GM12873 (cell line): ENCODE results near the gene ARID2.

ENCODE experiments used
- CTCF ChIP-seq: IDR thresholded peaks from 2 replicates; pipeline ENCODE4 v1.5.1; 2012; ENCODE audit warnings: low read depth, mild to moderate bottlenecking, moderate library complexity, low read length, control low read depth; ENCODE audit not compliant: insufficient read depth; ENCODE audit errors: missing control alignments

Gene ARID2

GRCh38 chr12:45737638-45738037 is 8.1 kb downstream of the ARID2 start:
- no peak for TF ChIP-seq CTCF

DNA sequence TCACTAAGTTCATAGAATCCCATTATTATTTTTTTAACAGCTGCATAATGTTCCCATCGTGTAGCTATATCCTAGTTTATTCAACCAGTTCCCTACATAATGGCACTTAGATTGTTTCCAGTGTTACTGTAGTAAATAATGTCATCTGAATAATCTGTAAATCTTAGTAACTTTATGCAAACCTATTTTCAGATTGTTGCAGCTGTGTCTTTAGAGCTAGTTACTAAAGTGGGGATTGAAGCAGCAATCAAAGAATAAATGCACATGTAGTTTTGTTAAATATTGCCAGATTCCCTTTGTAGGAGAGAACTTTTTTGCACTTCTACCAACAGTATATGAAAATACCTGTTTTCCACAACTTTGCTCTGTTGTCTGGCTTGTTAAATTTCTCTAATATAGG is 13.1 kb downstream of the ARID2 start:
- TF ChIP-seq CTCF = no peak

DNA sequence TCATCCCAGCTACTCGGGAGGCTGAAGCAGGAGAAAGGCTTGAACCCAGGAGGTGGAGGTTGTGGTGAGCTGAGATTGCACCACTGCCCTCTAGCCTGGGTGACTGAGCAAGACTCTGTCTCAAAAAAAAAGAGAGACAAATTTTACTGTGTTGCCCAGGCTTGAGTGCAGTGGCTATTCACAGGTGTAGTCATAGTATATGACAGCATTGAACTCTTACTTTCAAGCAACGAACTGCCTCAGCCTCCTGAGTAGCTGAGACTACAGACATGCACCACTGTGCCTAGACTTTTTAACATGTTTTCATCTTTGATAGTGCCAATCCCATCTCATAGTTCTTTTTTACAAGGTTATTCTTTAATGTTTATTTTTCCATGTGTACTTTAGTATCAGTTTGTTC is 13.7 kb downstream of the ARID2 start:
- TF ChIP-seq CTCF = no peak

DNA sequence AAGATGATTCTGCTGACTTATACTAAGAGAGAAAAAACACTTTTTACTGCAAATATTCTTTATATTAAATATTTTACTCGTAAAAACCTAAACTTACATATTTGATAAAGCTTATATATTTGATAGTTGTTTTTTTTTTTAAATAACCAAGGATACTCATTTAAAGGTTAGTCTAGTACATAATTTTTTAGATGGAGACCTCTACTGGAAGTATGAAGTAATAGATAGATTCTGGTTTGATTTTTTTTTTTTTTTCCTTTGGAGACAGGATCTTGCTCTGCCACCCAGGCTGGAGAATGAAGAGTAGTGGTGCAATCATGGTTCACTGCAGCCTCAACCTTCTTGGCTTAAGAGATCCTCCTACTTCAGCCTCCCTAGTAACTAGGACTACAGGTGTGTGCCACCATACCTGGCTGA is 16.4 kb downstream of the ARID2 start:
- peak; percentile 25 for TF ChIP-seq CTCF

GRCh38 chr12:45756666-45757065 is 27.2 kb downstream of the ARID2 start:
- no peak for TF ChIP-seq CTCF

GRCh38 chr12:45757172-45757571 is 27.7 kb downstream of the ARID2 start:
- no peak for TF ChIP-seq CTCF

DNA sequence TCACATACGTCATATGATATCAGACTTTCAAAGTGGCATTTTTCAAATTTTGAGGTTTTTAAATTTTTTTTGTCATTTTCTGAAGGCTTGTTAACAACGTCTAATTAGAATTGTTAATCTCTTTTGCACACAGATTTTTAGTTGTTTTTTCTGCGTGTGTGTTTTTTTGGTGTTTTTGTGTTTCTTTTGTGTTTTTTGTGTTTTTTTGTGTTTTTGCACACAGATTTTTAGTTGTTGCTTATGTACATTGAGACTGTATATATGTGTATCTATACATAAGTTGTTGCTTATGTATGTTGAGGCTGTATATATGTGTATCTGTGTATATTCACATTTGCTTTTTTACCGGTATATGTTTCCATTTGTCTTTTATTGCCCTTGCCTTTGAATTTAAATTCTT is 30.8 kb downstream of the ARID2 start:
- TF ChIP-seq CTCF = no peak
